ENCODE measurements around the gene DLX1.
"Not testable (repeated sequence)": the region's sequence is repeated elsewhere in the genome, so short reads cannot be mapped to it uniquely, and the experiment has no call there.

Gene DLX1

DNA sequence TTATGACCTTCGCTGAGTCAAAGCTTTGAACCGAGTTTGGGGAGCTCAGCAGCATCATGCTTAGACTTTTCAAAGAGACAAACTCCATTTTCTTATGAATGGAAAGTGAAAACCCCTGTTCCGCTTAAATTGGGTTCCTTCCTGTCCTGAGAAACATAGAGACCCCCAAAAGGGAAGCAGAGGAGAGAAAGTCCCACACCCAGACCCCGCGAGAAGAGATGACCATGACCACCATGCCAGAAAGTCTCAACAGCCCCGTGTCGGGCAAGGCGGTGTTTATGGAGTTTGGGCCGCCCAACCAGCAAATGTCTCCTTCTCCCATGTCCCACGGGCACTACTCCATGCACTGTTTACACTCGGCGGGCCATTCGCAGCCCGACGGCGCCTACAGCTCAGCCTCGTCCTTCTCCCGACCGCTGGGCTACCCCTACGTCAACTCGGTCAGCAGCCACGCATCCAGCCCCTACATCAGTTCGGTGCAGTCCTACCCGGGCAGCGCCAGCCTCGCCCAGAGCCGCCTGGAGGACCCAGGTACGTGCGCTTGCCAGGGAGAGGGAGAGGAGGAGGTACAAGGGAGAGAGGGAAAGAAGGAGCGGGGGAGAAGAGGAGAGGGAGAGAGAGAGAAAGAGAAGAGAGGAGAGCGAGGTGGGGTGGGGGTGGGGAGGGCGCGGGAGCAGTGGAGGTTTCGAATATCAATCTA lies at the start of gene DLX1:
DLX1 (plus strand) TSS at position 48 of the 700 bp plus-strand sequence; CDS start at position 219, 171 bp downstream.
- no peak for DNase-seq (ENCODE audit: low spot score)

DNA sequence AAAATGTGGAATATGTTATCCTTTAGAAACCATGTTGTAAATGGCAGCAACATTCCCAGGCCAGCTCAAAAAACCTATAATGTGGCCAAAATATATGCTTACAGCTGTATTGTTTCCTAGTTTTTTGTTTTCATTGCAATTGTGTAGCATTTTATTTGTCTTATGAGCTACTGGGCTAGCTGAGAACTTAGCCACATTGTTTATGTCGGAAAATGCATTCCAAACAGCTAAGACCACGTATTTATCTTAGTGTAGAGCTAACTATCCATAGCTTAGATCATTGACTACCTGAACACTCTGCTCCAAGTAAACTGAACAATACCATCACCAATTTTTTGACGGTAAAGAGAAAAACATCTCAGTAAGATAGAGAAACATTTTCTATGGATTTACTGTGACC lies 47.2 kb upstream of the DLX1 start:
- DNase-seq (ENCODE audit: low spot score): no peak

DNA sequence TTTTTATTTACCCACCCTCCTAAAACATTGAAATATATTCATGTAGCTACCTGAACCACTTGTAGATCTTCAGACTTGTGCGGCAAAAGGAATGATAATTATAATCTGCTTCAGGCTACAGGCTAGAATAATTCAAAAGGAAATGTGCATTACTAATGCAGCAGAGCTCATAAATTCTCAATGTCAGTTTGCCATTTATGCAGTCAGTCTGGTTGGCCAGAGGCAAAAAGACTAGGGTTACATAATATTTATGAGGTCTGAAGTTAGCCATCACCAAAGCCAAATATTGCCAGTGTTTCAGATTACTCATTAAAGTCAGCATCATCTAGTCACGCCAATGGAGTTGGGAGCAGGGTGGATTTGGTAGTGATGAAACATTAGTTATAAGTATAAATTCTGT lies 46.7 kb upstream of the DLX1 start:
- no peak for DNase-seq (ENCODE audit: low spot score)

DNA sequence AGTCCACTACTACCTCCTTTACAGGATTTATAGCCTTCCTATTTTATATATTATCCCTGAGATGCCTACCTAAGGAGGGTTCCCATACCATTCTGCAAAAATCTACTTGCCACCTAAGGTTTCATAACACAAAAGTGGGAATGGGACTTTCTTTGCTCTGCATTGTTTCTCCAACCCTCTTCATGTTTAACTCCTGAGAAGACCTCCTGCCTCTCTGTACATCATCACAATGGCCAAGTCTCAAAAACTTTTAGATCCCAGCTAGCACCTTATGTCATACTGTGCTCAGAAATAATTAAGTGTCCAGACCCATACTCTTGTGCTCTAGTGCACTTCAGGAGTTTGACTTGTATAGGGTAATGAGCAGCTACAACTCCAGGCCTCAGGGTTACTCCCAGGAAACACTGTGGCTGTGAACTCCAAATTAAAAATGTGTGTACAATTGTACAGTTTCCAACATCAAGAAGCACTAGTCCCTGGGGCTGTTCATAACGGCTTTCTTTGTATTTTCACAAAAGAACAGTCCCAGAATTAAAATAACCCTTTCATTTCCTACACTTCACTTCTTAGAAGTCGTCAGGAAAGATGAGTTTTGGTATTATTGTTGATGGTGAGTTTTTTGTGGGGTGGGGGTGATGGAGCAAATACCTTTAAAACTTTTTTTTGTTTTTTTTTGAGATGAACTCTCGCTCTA lies 46.1 kb upstream of the DLX1 start:
- no peak for DNase-seq (ENCODE audit: low spot score)

DNA sequence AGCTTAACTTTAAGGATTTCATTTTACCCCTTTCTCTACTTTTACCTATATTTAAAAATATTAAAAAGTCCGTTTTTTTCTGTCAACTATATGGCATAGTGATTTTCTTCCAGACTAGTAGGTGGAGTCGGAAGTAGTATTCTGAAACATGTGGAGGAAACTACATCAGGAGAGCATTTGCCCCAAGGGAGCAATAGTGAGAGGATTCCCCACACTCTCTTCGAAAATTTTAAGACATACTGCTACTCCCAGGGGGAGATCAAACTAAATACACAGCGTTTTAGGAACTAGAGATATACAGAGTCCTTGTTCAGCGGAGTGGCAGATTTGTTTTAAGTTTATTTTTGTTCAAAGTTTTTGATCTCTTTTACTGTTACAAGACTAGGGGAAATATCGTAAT lies 45.0 kb upstream of the DLX1 start:
- no peak for DNase-seq (ENCODE audit: low spot score)

DNA sequence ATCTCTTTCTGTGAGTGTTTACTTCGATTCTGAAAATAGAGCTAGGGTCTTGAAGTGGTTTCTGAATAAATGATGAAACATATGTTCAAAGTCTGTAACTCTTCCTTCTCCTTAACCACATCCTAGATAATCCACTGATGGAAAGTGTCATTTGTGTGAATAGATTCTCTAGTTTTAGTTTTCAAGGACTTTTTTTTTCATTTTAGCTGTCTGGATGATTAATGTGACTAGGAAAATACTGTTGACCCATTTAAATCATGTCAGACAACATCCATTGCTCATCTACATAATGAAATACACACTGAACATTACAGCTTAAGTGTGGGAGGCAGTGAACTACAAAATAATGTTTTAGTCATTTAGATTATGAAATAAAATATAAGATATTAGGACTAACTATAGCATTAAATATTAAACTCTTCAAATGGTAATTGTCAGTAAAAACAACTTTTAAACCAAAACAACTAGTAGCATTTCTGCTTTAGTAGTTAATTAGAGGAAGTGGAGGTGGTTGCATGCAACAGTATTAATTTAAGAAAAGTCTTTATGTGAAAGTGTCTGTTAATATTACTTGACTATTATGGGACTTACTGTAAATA lies 39.1 kb upstream of the DLX1 start:
- DNase-seq (ENCODE audit: low spot score): no peak

DNA sequence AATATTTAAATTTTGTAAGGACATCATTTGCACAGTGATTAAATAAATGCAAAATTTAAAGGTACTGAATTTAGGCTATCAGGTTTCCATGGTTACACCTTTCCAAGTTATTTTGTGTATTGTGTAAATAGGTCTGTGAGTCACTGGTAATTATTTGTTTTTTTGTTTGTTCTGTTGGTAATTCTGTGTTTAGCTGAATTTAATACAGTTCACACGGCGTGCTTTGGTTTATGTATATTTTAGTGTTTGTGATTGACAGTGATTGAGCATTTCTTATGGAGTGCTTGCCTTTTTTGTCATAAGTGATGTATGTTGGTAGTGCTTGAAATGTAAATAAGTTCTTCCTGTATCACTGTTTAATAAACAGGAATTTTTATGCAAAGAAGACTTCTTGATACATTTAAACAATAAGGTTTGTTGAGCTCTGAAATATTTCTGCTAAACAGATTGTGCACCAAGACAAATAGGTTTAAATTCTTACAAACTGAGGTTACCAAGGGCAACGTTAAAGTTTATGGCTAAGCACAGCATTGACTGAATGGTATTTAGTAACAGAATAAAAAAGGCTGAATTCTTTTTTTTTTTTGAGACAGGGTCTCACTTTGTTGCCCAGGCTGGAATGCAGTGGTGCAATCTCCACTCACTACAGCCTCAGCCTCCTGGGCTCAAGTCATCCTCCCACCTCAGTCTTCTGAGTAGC lies 38.3 kb upstream of the DLX1 start:
- DNase-seq (ENCODE audit: low spot score): no peak

DNA sequence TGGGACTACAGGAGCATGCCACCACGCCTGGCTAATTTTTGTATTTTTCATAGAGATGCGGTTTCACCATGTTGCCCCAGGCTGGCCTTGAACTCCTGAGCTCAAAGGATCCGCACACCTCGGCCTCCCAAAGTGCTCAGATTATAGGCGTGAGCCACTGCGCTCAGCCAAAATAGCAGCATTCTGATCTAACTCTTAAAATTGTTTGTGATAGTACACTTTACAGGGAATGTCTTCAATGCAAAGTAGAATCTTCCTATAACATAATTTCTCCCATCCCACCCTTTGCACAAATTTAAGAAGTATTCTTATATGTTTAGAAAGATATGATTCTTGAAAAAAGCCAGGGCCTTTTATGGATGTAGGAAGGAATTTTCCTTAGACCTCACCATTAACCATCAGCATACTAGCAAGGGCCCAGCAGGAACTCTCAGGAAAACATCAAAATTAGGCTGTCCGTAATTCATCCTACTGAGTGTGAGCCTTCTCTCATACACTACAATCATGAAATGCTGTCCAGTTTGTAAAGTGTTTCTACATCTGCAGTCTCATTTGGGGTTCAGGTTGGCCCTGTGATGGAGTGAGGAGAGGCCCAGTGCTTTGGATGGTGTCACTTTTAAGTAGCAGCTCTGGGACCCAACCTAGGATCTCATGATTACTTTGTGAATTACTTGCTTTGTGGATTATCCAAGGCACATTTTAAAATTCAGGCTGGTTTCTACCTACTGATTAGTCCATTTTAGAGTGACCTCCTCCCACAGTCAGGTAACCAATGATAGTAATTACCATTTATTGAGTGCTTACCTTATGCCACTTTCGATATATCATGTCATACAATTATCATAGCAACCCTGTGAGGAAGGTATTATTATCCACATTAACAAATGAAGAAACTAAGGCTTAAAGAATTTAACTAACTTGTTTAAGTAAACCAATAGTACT lies 37.5 kb upstream of the DLX1 start:
- no peak for DNase-seq (ENCODE audit: low spot score)

DNA sequence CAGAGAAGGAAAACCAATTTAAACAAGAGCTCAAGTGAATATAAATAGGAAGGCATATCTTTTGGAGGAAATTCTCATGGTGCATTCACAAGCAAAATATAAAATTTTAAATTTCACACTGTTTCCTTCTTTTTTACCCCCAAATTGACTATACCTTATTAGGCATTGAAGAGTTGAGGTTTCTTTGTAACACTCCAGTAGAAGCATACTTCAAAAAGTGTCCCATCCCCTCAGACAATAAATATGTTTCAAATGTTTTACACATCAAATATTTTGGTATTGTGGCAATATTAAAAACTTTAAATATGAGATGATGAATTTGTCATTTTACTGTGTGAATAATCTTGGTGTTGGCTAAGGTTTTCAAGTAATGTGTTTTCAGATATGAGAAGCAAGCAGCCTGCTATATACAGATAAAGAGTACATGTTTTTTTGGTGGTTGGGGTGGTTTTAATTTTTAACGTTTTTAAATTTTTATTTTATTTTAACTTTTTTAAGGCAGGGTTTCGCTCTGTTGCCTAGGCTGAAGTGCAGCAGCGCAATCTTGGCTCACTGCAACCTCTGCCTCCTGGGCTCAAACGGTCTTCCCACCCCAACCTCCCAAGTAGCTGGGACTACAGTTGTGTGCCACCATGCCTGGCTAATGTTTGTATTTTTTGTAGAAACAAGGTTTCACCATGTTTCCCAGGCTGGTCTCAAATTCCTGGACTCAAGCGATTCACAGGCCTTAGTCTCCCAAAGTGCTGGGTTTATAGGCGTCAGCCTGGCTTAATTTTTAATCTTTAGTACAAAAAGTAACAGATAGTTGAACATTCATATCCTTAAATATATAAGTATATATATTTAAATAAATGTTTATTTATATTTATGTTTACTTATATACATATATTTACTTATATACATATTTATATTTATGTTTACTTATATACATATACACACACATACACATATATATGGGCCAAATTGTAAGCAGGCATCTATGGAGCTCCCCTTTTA lies 36.5 kb upstream of the DLX1 start:
- no peak for DNase-seq (ENCODE audit: low spot score)

DNA sequence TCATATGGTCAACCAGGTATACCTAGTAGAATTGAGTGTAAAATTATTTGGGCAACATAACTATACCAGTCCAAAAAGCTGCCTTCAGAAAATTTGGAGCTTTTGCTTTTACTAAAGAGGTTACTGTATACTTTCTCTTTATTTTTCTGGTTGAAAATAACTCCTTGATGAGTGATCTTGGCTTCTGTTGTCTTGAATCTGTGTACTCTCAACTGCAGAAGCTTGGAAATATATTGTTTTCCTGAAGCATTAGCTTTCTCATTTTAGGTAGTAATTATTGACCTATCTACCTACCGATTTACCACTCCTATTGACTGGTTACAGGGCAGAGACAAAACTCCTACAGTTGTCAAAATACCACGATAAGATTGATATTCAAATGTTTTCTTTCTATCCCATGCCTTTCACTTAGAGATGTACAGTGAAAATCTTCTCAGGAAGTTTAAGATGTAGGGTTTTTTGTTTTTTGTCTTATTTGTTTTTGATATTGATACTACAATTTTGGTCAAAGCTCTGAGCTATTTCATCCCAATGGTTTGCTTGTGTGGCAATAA lies 35.7 kb upstream of the DLX1 start:
- DNase-seq (ENCODE audit: low spot score): no peak

DNA sequence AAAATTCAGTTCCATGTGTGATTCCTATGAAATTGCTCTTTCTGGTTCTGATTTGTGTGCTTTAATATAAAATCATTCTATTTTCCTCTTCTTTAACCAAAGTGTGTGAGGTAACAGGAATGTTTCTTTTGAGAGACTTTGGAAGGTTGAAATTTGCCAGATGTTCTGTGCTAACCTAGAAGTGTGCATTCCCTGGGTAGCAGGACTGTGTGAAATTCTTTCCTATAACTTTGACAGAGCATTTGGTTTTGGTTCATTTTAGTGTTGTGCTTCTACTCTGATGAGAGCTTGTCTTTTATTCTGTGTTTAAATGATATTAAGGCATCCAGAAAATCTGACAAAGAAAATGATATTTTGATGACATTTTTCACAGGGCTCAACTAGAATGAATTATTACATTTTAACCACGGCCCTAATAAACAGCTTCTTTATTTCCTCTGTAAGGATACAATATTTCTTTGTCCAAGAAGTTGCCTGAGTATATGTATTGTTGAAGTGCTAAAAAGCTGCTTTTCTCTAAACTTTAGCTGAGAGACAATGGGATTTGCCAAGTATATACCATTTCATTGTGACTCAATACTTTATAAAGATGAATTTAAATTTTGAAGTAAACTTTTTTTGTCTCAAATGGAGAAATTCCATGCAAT lies 34.7 kb upstream of the DLX1 start:
- no peak for DNase-seq (ENCODE audit: low spot score)

DNA sequence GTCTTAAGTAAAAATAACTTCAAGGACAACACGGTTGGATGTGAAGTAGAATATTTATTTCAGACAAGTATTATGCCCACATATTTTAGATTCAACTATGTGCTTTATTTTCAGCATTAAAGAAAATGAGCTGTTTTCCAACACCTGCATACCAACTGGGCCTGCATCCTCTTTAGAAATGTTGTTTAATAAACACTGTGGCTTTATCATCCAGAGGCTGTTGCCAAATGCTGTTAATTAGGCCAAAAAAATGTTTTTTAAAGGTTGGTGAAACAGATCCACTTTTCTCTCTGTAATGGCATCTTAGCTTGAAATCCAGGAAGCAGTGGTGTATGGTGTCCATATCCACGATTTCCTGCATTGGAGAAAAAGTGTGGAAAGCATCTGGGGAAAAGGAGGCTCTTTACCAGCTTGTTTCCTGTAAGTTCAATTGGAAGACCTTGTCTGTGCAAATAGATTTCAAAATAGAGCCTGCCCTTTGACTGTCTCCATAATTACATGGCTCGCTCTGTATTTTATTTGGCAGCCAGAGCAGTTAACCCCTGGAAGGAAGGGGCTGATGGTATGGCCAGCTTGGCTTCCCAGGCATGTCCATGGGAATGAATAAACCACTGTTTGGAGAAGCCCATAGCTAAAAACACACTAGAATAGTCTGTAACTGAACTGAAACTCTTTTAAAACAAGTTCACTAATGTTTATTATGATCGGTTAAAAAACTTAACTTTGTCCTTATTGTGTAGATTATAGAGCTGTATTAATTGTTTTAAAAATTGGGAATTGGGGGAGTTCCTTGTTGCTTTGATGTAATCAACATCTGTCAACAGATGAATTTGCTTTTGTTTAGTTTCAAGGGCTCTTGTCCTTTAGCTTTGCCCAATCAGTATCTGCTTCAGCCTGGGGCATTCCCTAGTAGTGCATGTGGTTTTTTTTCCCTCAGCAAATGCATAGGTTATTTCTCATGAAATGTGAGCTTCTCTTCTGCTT lies 33.0 kb upstream of the DLX1 start:
- DNase-seq (ENCODE audit: low spot score): no peak

DNA sequence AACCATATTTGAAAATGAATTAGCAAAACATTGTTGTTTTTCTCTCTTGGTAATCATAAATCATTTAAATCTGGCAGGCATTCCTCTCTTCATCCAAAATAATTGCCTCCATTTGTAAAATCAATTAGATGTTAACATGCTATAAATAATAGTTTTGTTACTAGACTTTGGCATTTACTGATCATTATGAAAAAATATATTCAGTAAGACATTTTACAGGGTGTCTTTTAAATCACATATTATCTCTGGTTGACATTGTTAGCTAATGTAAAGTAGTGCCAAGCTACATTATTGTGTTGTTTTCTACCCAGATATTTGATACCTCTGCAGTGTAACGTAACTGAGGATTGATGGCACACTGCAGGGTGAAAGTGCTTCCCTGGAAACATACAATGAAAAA lies 31.8 kb upstream of the DLX1 start:
- DNase-seq (ENCODE audit: low spot score): no peak

DNA sequence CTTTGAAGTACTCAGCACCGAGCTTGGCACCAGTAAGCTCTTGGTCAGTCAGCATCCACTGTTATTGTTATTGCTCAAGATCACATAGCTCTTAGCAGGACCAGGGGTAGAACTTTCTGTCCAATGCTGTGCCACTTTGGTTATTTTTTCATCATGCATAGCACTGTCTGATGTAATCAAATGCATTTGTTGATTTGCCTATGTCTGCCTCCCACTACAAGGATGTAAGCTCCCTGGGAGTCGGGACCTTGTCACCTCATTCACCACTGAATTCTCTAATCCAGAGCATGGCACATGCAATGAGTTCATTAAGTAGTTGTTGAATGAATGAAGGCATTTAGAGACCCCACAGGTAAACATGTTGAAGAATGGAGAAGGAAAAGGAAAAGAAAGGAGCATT lies 29.0 kb upstream of the DLX1 start:
- DNase-seq (ENCODE audit: low spot score): no peak

DNA sequence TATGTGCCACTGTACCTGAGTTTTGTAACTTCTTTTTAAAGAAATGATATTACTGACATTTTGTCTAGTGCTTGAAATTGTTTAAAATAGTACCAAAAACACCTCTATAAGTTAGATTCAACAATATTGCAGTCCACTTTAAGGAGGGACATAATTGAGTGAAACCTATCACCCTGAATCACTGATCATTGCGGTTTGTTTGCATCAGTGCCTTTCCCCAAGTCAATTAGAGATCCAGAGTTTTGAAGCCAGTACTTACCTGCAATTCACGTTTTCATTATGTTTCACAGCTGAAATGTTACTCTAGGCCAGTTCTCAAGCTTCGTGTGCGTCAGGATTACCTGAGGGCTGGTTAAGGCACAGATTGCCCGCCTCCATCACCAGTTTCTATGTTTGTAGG lies 26.6 kb upstream of the DLX1 start:
- no peak for DNase-seq (ENCODE audit: low spot score)

DNA sequence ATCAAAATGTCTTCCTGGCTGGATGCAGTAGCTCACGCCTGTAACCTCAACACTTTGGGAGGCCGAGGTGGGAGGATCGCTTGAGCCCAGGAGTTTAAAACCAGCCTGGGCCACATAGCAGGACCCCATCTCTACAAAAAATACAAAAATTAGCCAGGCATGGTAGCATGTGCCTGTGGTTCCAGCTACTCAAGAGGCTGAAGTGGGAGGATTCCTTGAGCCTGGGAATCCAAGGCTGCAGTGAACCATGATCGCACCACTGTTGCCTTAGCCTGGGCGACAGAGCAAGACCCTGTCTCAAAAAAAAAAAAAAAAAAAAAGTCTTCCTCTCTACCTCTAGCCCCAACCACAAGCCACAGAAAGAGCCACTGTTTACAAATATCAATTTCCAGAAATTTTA lies 25.2 kb upstream of the DLX1 start:
- not testable (repeated sequence) for DNase-seq (ENCODE audit: low spot score)

DNA sequence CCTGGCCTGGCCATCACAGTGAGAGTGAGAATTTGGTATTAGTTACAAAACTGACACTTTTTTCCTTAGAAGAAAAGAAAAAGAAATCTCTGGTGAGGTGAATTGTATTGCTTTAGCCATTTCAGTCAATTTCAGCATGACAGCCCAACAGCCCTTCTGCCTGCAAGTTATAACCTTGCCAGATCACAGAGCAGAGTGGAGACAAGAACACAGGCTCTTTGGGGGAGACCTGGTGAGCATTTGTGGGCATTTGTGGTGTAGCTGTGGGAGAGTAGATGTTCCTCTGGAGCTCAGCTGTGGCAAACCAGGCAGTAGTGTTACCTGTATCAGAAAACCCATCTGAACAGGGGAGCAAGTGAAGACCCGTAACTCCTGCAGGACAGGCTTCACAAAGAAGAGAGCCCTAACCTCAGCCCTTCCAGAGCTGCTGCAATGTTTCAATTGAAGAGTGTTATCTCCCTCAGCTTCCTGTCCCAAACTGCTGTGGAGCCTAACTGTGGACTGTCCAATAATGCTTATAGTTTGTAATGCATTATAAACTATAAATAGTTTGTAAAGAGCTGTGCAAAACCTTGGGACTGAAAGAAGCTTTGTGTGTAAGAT lies 22.8 kb upstream of the DLX1 start:
- no peak for DNase-seq (ENCODE audit: low spot score)

DNA sequence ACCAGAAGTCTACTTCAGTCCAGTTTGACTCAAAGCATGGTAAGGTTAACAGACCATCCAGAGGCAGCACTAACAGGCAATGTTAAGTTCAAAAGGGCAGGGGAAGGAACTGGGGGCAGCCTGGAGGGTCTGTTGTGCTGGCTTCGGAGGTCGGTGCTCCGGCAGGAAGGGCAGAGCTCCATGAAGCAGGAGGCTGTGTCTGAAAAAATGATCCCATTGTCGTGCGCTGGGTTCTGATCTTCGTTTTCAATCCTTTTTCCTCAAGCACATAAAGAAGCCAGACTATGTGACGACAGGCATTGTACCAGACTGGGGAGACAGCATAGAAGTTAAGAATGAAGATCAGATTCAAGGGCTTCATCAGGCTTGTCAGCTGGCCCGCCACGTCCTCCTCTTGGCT lies 21.9 kb upstream of the DLX1 start:
- no peak for DNase-seq (ENCODE audit: low spot score)

Data from putamen (tissue), 1 donor.